ENCODE results near the gene SAMD10.

SAMD10 gene

GRCh38 chr20:63941282-63942081 lies 38.0 kb downstream of the SAMD10 start:
- no peak overlapping the region for H3K9ac ChIP-seq (ENCODE audit: low read depth, low read length, poor library complexity, severe bottlenecking)
- peaks cover 3% of the 10 kb centered on the region; the same call in 1 of the 2 replicates for H3K79me2 ChIP-seq (ENCODE audit: insufficient read depth, low read length)
- H3K4me3 ChIP-seq (ENCODE audit: low read length, poor library complexity, severe bottlenecking), result no peak overlapping the region
- H2AFZ ChIP-seq (ENCODE audit: low read length), result no peak overlapping the region
- H3F3A ChIP-seq (ENCODE audit: low read depth), result no peaks in the 10 kb centered on the region; the same call in 1 of the 2 replicates
- no peak overlapping the region for H3K4me2 ChIP-seq (ENCODE audit: low read depth, low read length, poor library complexity, severe bottlenecking)
- H3K9me2 ChIP-seq (replicated peaks; ENCODE audit: low read depth, low read length), result no peaks in the 10 kb centered on the region
- H3K4me1 ChIP-seq (ENCODE audit: insufficient read depth, low read length, poor library complexity, severe bottlenecking), result no peaks in the 10 kb centered on the region
- TF ChIP-seq CTCF (conservative IDR thresholded peaks at IDR 0.05; ENCODE audit: low read length), result no peak
- no peak for TF ChIP-seq EZH2phosphoT487 (IDR thresholded peaks at IDR 0.05; ENCODE audit: borderline replicate concordance)
- no peaks in the 10 kb centered on the region for H3K9me3 ChIP-seq (ENCODE audit: insufficient read depth, low read depth, low read length)
- H4K20me1 ChIP-seq (ENCODE audit: insufficient read depth, low read length, poor library complexity, severe bottlenecking), result peaks cover 20% of the 10 kb centered on the region
- peaks cover 61% of the 10 kb centered on the region; the same call in 1 of the 2 replicates for H3K36me3 ChIP-seq (ENCODE audit: insufficient read depth, low read length)
- H3K27me3 ChIP-seq (ENCODE audit: insufficient read depth, low read length, poor library complexity, severe bottlenecking), result no peaks in the 10 kb centered on the region

- H3K9me2 ChIP-seq (replicated peaks; ENCODE audit: low read depth, low read length), result no peaks in the 10 kb centered on the region
- no peak overlapping the region for H3K9ac ChIP-seq (ENCODE audit: low read depth, low read length, poor library complexity, severe bottlenecking)
- H2AFZ ChIP-seq (ENCODE audit: low read length), result no peak overlapping the region
- no peak overlapping the region for H3K4me2 ChIP-seq (ENCODE audit: low read depth, low read length, poor library complexity, severe bottlenecking)
- H3K79me2 ChIP-seq (ENCODE audit: insufficient read depth, low read length), result no peaks in the 10 kb centered on the region
- no peaks in the 10 kb centered on the region for H3K27me3 ChIP-seq (ENCODE audit: insufficient read depth, low read length, poor library complexity, severe bottlenecking)
- H3F3A ChIP-seq (ENCODE audit: low read depth), result no peaks in the 10 kb centered on the region; the same call in 1 of the 2 replicates
- TF ChIP-seq CTCF (conservative IDR thresholded peaks at IDR 0.05; ENCODE audit: low read length) (no peak), EZH2phosphoT487 (IDR thresholded peaks at IDR 0.05; ENCODE audit: borderline replicate concordance) (no peak)
- H3K4me1 ChIP-seq (ENCODE audit: insufficient read depth, low read length, poor library complexity, severe bottlenecking), result no peaks in the 10 kb centered on the region
- peaks cover 12% of the 10 kb centered on the region for H4K20me1 ChIP-seq (ENCODE audit: insufficient read depth, low read length, poor library complexity, severe bottlenecking)
- peaks cover 62% of the 10 kb centered on the region; the same call in 1 of the 2 replicates for H3K36me3 ChIP-seq (ENCODE audit: insufficient read depth, low read length)
- H3K4me3 ChIP-seq (ENCODE audit: low read length, poor library complexity, severe bottlenecking), result no peak overlapping the region
- no peaks in the 10 kb centered on the region for H3K9me3 ChIP-seq (ENCODE audit: insufficient read depth, low read depth, low read length)
These were observed 38.8 kb downstream of the SAMD10 start for GRCh38 chr20:63940472-63941266.

GRCh38 chr20:63940071-63940471 lies 39.4 kb downstream of the SAMD10 start:
- Histone ChIP-seq H3K79me2 (ENCODE audit: insufficient read depth, low read length) (no peaks in the 10 kb centered on the region), H4K20me1 (ENCODE audit: insufficient read depth, low read length, poor library complexity, severe bottlenecking) (peaks cover 12% of the 10 kb centered on the region), H3K9me3 (ENCODE audit: insufficient read depth, low read depth, low read length) (no peaks in the 10 kb centered on the region), H3F3A (ENCODE audit: low read depth) (no peaks in the 10 kb centered on the region; the same call in 1 of the 2 replicates), H3K27me3 (ENCODE audit: insufficient read depth, low read length, poor library complexity, severe bottlenecking) (no peaks in the 10 kb centered on the region), H3K9ac (ENCODE audit: low read depth, low read length, poor library complexity, severe bottlenecking) (no peak overlapping the region), H3K36me3 (ENCODE audit: insufficient read depth, low read length) (peaks cover 61% of the 10 kb centered on the region; the same call in 1 of the 2 replicates), H2AFZ (ENCODE audit: low read length) (no peak overlapping the region), H3K4me3 (ENCODE audit: low read length, poor library complexity, severe bottlenecking) (no peak overlapping the region), H3K4me2 (ENCODE audit: low read depth, low read length, poor library complexity, severe bottlenecking) (no peak overlapping the region), H3K4me1 (ENCODE audit: insufficient read depth, low read length, poor library complexity, severe bottlenecking) (no peaks in the 10 kb centered on the region), H3K9me2 (replicated peaks; ENCODE audit: low read depth, low read length) (no peaks in the 10 kb centered on the region)
- TF ChIP-seq EZH2phosphoT487 (IDR thresholded peaks at IDR 0.05; ENCODE audit: borderline replicate concordance), result no peak

Data from Loucy (cell line).